ENCODE results near the gene GRM4.

GRM4 gene

GRCh38 chr6:34106421-34106820, 39.5 kb downstream of the GRM4 start:
- H3K27ac ChIP-seq (ENCODE audit: low read depth, low read length): no peak overlapping the region
- DNase-seq: no peak
- H3K18ac ChIP-seq (ENCODE audit: low read length): no peak overlapping the region
- no peak overlapping the region for H3K4me2 ChIP-seq (ENCODE audit: low read length)
- no peak overlapping the region for H3K56ac ChIP-seq (ENCODE audit: low read length)
- no peaks in the 10 kb centered on the region for H3K4me1 ChIP-seq (ENCODE audit: control insufficient read depth, low read depth, low read length)
- H3K23ac ChIP-seq (ENCODE audit: low read length): no peak overlapping the region
- H3K9ac ChIP-seq (ENCODE audit: low read length): no peak overlapping the region
- H3K27me3 ChIP-seq (ENCODE audit: insufficient read depth, low read length, poor library complexity): no peaks in the 10 kb centered on the region
- H2BK120ac ChIP-seq (ENCODE audit: low read depth, low read length): no peak overlapping the region
- no peak overlapping the region for H3K4ac ChIP-seq (ENCODE audit: low read depth, low read length)
- no CpG with 5 or more reads among the region's 6 CpGs for WGBS (ENCODE audit: extremely low coverage, insufficient coverage, low lambda C conversion rate)
- no peak overlapping the region for H3K4me3 ChIP-seq (ENCODE audit: low read length)
- H2AK5ac ChIP-seq (ENCODE audit: low read length): no peak overlapping the region
- H4K5ac ChIP-seq (ENCODE audit: low read length): no peak overlapping the region
- no peak overlapping the region for H2BK5ac ChIP-seq (ENCODE audit: low read length)
- no peaks in the 10 kb centered on the region for H3K79me1 ChIP-seq (ENCODE audit: low read length)
- H2BK15ac ChIP-seq (replicated peaks; ENCODE audit: low read depth): no peak overlapping the region
- no peaks in the 10 kb centered on the region for H3K79me2 ChIP-seq (ENCODE audit: control insufficient read depth, insufficient read depth, low read length)
- H3K36me3 ChIP-seq (ENCODE audit: control insufficient read depth, insufficient read depth, low read length): no peaks in the 10 kb centered on the region
- H4K8ac ChIP-seq (ENCODE audit: low read depth, low read length): no peak overlapping the region

- no peak overlapping the region for H2BK15ac ChIP-seq (replicated peaks; ENCODE audit: low read depth)
- H4K8ac ChIP-seq (ENCODE audit: low read depth, low read length): no peak overlapping the region
- no peak overlapping the region for H3K23ac ChIP-seq (ENCODE audit: low read length)
- H2AK5ac ChIP-seq (ENCODE audit: low read length): no peak overlapping the region
- no peak overlapping the region for H3K27ac ChIP-seq (ENCODE audit: low read depth, low read length)
- H3K79me2 ChIP-seq (ENCODE audit: control insufficient read depth, insufficient read depth, low read length): no peaks in the 10 kb centered on the region
- DNase-seq: no peak
- no peak overlapping the region for H4K5ac ChIP-seq (ENCODE audit: low read length)
- H3K56ac ChIP-seq (ENCODE audit: low read length): no peak overlapping the region
- no peak overlapping the region for H2BK5ac ChIP-seq (ENCODE audit: low read length)
- H3K4me2 ChIP-seq (ENCODE audit: low read length): no peak overlapping the region
- no peak overlapping the region for H3K9ac ChIP-seq (ENCODE audit: low read length)
- H3K79me1 ChIP-seq (ENCODE audit: low read length): no peaks in the 10 kb centered on the region
- no peak overlapping the region for H3K4me3 ChIP-seq (ENCODE audit: low read length)
- no peak overlapping the region for H3K4ac ChIP-seq (ENCODE audit: low read depth, low read length)
- H3K27me3 ChIP-seq (ENCODE audit: insufficient read depth, low read length, poor library complexity): no peaks in the 10 kb centered on the region
- no peaks in the 10 kb centered on the region for H3K36me3 ChIP-seq (ENCODE audit: control insufficient read depth, insufficient read depth, low read length)
- H3K18ac ChIP-seq (ENCODE audit: low read length): no peak overlapping the region
- no peak overlapping the region for H2BK120ac ChIP-seq (ENCODE audit: low read depth, low read length)
- no CpG with 5 or more reads among the region's 10 CpGs for WGBS (ENCODE audit: extremely low coverage, insufficient coverage, low lambda C conversion rate)
- no peaks in the 10 kb centered on the region for H3K4me1 ChIP-seq (ENCODE audit: control insufficient read depth, low read depth, low read length)
Measured at GRCh38 chr6:34104628-34105027, 41.3 kb downstream of the GRM4 start.

GRCh38 chr6:34104186-34104585, 41.7 kb downstream of the GRM4 start:
- H3K4me1 ChIP-seq (ENCODE audit: control insufficient read depth, low read depth, low read length): no peaks in the 10 kb centered on the region
- H3K79me2 ChIP-seq (ENCODE audit: control insufficient read depth, insufficient read depth, low read length): no peaks in the 10 kb centered on the region
- no peak overlapping the region for H3K18ac ChIP-seq (ENCODE audit: low read length)
- WGBS (ENCODE audit: extremely low coverage, insufficient coverage, low lambda C conversion rate): no CpG with 5 or more reads among the region's 8 CpGs
- no peak overlapping the region for H3K23ac ChIP-seq (ENCODE audit: low read length)
- H3K56ac ChIP-seq (ENCODE audit: low read length): no peak overlapping the region
- no peaks in the 10 kb centered on the region for H3K27me3 ChIP-seq (ENCODE audit: insufficient read depth, low read length, poor library complexity)
- no peak for DNase-seq
- H3K4me3 ChIP-seq (ENCODE audit: low read length): no peak overlapping the region
- no peaks in the 10 kb centered on the region for H3K36me3 ChIP-seq (ENCODE audit: control insufficient read depth, insufficient read depth, low read length)
- H3K9ac ChIP-seq (ENCODE audit: low read length): no peak overlapping the region
- no peak overlapping the region for H4K5ac ChIP-seq (ENCODE audit: low read length)
- H3K4me2 ChIP-seq (ENCODE audit: low read length): no peak overlapping the region
- no peak overlapping the region for H2BK15ac ChIP-seq (replicated peaks; ENCODE audit: low read depth)
- H3K27ac ChIP-seq (ENCODE audit: low read depth, low read length): no peak overlapping the region
- no peak overlapping the region for H3K4ac ChIP-seq (ENCODE audit: low read depth, low read length)
- no peak overlapping the region for H2BK120ac ChIP-seq (ENCODE audit: low read depth, low read length)
- H3K79me1 ChIP-seq (ENCODE audit: low read length): no peaks in the 10 kb centered on the region
- no peak overlapping the region for H2AK5ac ChIP-seq (ENCODE audit: low read length)
- no peak overlapping the region for H4K8ac ChIP-seq (ENCODE audit: low read depth, low read length)
- H2BK5ac ChIP-seq (ENCODE audit: low read length): no peak overlapping the region

- Histone ChIP-seq H3K79me1 (ENCODE audit: low read length) (no peaks in the 10 kb centered on the region), H3K23ac (ENCODE audit: low read length) (no peak overlapping the region), H3K36me3 (ENCODE audit: control insufficient read depth, insufficient read depth, low read length) (no peaks in the 10 kb centered on the region), H3K4ac (ENCODE audit: low read depth, low read length) (no peak overlapping the region), H3K27me3 (ENCODE audit: insufficient read depth, low read length, poor library complexity) (no peaks in the 10 kb centered on the region), H4K8ac (ENCODE audit: low read depth, low read length) (no peak overlapping the region), H3K4me2 (ENCODE audit: low read length) (no peak overlapping the region), H3K27ac (ENCODE audit: low read depth, low read length) (no peak overlapping the region), H2BK5ac (ENCODE audit: low read length) (no peak overlapping the region), H3K4me1 (ENCODE audit: control insufficient read depth, low read depth, low read length) (no peaks in the 10 kb centered on the region), H3K4me3 (ENCODE audit: low read length) (no peak overlapping the region), H3K79me2 (ENCODE audit: control insufficient read depth, insufficient read depth, low read length) (no peaks in the 10 kb centered on the region), H2BK15ac (replicated peaks; ENCODE audit: low read depth) (no peak overlapping the region), H4K5ac (ENCODE audit: low read length) (no peak overlapping the region), H3K9ac (ENCODE audit: low read length) (no peak overlapping the region), H2AK5ac (ENCODE audit: low read length) (no peak overlapping the region), H3K56ac (ENCODE audit: low read length) (no peak overlapping the region), H2BK120ac (ENCODE audit: low read depth, low read length) (no peak overlapping the region), H3K18ac (ENCODE audit: low read length) (no peak overlapping the region)
- WGBS (ENCODE audit: extremely low coverage, insufficient coverage, low lambda C conversion rate): no CpG with 5 or more reads among the region's 16 CpGs
- DNase-seq: no peak
Measured at GRCh38 chr6:34103321-34103720, 42.6 kb downstream of the GRM4 start.

- Histone ChIP-seq H3K27ac (ENCODE audit: low read depth, low read length) (no peak overlapping the region), H3K23ac (ENCODE audit: low read length) (no peak overlapping the region), H2BK5ac (ENCODE audit: low read length) (no peak overlapping the region), H3K4me3 (ENCODE audit: low read length) (no peak overlapping the region), H3K79me1 (ENCODE audit: low read length) (no peaks in the 10 kb centered on the region), H3K27me3 (ENCODE audit: insufficient read depth, low read length, poor library complexity) (no peaks in the 10 kb centered on the region), H3K79me2 (ENCODE audit: control insufficient read depth, insufficient read depth, low read length) (no peaks in the 10 kb centered on the region), H4K5ac (ENCODE audit: low read length) (no peak overlapping the region), H2AK5ac (ENCODE audit: low read length) (no peak overlapping the region), H3K4me1 (ENCODE audit: control insufficient read depth, low read depth, low read length) (no peaks in the 10 kb centered on the region), H2BK15ac (replicated peaks; ENCODE audit: low read depth) (no peak overlapping the region), H3K18ac (ENCODE audit: low read length) (no peak overlapping the region), H3K9ac (ENCODE audit: low read length) (no peak overlapping the region), H3K56ac (ENCODE audit: low read length) (no peak overlapping the region), H3K4ac (ENCODE audit: low read depth, low read length) (no peak overlapping the region), H4K8ac (ENCODE audit: low read depth, low read length) (no peak overlapping the region), H3K4me2 (ENCODE audit: low read length) (no peak overlapping the region), H3K36me3 (ENCODE audit: control insufficient read depth, insufficient read depth, low read length) (no peaks in the 10 kb centered on the region), H2BK120ac (ENCODE audit: low read depth, low read length) (no peak overlapping the region)
- DNase-seq: no peak
- WGBS (ENCODE audit: extremely low coverage, insufficient coverage, low lambda C conversion rate): no CpG with 5 or more reads among the region's 6 CpGs
Measured at GRCh38 chr6:34102696-34103095, 43.2 kb downstream of the GRM4 start.

- no peak overlapping the region for H3K9ac ChIP-seq (ENCODE audit: low read length)
- no peaks in the 10 kb centered on the region for H3K79me1 ChIP-seq (ENCODE audit: low read length)
- no CpG with 5 or more reads among the region's 6 CpGs for WGBS (ENCODE audit: extremely low coverage, insufficient coverage, low lambda C conversion rate)
- H3K36me3 ChIP-seq (ENCODE audit: control insufficient read depth, insufficient read depth, low read length): no peaks in the 10 kb centered on the region
- no peaks in the 10 kb centered on the region for H3K4me1 ChIP-seq (ENCODE audit: control insufficient read depth, low read depth, low read length)
- H3K79me2 ChIP-seq (ENCODE audit: control insufficient read depth, insufficient read depth, low read length): no peaks in the 10 kb centered on the region
- no peak overlapping the region for H4K5ac ChIP-seq (ENCODE audit: low read length)
- DNase-seq: no peak
- H3K4ac ChIP-seq (ENCODE audit: low read depth, low read length): no peak overlapping the region
- no peak overlapping the region for H3K4me2 ChIP-seq (ENCODE audit: low read length)
- H2BK5ac ChIP-seq (ENCODE audit: low read length): no peak overlapping the region
- H3K4me3 ChIP-seq (ENCODE audit: low read length): no peak overlapping the region
- H2BK120ac ChIP-seq (ENCODE audit: low read depth, low read length): no peak overlapping the region
- H3K27me3 ChIP-seq (ENCODE audit: insufficient read depth, low read length, poor library complexity): no peaks in the 10 kb centered on the region
- H3K23ac ChIP-seq (ENCODE audit: low read length): no peak overlapping the region
- no peak overlapping the region for H3K56ac ChIP-seq (ENCODE audit: low read length)
- H4K8ac ChIP-seq (ENCODE audit: low read depth, low read length): no peak overlapping the region
- H2BK15ac ChIP-seq (replicated peaks; ENCODE audit: low read depth): no peak overlapping the region
- no peak overlapping the region for H3K27ac ChIP-seq (ENCODE audit: low read depth, low read length)
- H3K18ac ChIP-seq (ENCODE audit: low read length): no peak overlapping the region
- H2AK5ac ChIP-seq (ENCODE audit: low read length): no peak overlapping the region
Measured at GRCh38 chr6:34102099-34102656, 43.7 kb downstream of the GRM4 start.
